HG03196 (cell line): ENCODE data around the gene GNPDA1.
A peak's percentile ranks its signal among the peaks of the same experiment; 100 is the strongest.

Experiments used
- ATAC-seq: cut with Tn5 transposase; IDR thresholded peaks from one replicate; pipeline ENCODE4 v1.9.1; 2021; ENCODE audit not compliant: unreplicated experiment

The GNPDA1 gene

DNA sequence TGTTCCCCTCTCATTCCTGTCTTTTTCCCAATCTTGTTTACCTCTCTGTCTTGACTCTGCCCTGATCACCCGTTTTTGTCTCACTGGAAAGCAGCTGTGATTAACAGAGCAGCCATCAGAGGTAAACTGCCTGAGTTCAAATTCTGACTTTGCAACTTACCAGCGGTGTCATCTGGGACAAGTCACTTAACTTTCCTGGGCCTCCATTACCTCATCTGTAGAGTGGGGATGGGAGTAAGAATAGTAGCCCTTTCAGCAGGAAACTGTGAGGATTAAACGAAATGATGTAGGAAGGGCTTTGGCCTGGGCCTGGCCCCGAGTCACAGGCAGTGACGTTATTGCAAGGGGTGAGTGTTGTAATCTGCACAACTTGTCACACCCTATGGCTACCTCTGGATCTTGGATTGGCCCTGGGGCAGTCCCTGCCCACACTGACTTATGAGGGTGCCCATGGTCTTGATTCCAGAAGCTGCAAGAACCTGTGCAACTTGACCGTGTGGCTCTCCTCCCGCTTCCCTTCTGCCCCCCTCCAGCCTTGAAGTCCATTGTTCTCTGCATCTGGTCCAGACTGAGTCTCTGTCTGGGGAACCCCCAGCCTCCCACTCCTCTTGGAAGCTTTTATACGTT lies 54.2 kb downstream of the GNPDA1 start:
- ATAC-seq, result no peak

DNA sequence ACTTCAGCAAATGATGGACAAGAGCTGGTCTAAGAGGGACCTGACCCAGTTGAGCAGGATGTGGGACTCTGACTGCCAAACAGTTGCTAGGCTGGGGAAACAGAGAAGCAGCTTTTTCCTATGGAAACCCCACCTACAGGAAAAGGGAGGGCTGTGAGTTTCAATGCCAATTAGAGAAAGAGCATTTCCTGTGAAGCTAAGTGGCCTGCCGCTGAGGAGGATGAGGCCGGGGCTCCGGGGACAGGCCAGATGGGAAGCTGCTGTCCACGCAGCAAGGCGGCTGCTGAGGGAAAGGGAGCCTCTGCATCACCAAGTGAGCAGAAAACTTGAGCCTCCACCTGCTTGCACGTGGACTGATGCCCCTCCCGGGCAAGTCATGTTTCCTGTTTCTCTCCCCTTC lies 54.7 kb downstream of the GNPDA1 start, which contains the start of gene PCDH12:
Gene PCDH12, minus strand, starts transcription at position 90 of the 400 bp plus-strand sequence. CDS start 351 bp downstream, outside the sequence.
- no peak for ATAC-seq

DNA sequence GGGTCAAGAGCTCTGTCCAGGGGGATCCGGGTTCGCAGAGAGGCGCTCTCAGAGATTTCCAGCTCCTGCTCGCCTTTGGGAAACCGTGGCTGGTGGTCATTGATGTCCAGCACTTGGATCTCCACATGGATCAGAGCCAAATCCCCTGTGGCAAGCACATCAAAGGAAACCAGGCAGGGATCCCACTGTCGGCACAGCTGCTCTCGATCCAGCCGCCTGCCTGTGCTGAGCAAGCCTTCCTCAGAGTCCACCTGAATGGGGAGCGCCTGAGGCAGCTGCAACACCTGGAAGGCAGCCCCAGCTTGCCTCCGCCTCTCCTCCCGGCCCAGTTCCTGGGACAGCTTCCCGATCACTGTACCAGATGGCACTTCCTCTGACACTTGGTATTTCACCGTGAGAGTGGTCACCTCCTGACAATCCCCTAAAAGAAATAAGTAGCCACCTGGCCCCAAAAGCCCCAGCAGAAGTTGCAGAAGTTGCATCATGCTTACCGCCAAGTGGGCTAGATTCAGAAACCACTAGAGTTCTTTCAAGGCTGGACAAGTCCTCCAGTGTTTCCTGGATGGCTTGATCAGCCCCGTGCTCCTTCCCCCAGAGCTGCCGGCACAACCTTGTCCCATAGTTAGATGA lies 55.3 kb downstream of the GNPDA1 start:
- no peak for ATAC-seq

DNA sequence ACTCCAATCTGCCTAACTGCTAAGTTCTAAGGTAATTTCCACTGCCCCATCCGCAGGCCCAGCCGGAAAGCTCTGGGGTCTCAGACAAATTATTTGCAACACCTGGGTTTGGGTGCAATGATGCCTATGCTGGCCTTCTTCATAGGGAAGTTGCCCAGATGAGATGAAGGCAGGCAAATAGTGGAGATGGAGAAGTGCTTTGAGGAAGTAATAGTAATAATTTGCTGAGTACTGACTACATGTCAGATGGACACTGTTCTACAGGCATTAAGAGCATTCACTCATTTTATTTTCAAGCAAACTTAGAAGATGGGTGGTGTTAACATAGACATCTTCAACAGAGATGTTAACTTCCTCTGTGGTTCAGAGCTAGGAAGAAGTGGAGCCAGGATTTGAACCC lies 58.6 kb downstream of the GNPDA1 start:
- ATAC-seq, result no peak

DNA sequence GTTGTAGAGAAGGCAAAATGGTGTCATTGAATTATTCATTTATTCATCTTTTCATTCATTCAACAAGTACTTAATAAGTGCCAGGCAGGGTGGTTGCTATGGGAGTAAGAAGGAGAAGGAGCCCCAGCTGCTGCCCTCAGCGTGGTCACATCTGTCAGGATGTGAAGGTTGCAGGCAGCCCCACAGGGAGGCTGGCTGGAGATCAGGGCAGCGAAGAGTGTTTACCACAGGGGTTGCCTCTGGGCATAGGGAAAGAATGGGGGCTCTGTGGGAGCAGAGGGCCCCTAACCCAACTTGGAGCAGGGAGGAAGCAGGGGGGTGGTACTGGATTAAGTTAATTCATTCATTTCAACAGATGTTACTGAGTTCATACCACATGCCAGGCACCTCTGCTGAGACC lies 60.8 kb downstream of the GNPDA1 start:
- no peak for ATAC-seq

DNA sequence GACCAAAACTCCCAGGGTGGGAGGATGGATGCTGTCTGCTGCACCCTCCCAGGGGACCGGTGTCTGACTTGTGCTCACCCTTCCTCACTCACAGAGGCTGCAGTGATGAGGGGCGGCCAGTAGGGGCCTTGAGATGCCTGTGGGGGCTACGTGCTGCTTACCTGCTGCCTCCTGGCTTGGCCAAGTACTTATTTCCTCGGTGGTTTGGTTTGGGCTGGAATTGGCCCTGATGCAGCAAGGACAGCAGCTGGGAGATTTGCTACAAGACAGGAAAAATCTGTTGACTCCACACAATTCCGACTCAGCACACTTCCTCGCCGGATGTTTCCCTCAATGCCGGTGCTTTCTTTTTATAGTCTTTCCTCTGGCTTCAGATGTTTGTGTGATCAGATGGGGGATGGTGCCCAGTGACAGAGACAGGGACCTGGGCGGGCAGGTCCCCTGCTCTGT lies 61.5 kb downstream of the GNPDA1 start:
- peak; percentile 51 for ATAC-seq
